ENCODE data around the gene SPAG16.

The SPAG16 gene

GRCh38 chr2:214315324-214315723, 1031.1 kb downstream of the SPAG16 start:
- no peak for DNase-seq

DNA sequence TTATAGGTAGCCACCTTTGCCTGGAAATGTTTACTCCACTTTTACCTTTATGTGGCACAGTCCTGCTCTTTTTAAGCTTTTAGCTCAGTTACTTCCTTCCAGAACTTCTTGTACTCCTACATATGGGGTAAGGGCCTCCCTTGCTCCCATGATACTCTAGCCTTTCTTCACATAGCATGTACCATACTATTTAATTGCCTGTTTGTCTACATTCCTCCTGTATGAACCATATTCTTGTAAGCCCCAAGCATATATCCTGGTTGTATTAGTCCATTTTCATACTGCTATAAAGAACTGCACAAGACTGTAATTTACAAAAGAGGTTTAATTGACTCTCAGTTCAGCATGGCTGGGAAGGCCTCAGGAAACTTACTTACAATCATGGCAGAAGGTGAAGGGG, 1035.9 kb downstream of the SPAG16 start:
- no peak for DNase-seq

DNA sequence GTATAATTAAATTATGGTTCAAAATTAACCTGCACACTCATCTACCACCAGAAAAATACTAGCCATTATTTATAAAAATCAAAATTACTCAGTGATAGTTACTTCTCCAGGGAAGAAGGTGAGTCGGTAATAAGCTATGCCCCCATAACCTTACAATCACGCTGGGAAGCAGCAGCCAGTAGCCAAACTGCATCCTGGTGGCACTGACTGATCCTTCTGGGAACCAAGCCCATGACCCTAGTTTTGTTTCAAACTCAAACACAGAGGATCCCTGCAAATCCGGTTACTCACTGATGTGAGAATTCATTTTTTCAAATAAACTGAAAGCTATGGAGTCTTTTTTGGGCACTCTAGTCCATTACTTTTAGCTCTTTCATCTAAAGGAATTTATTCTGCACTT, 1038.4 kb downstream of the SPAG16 start:
- no peak for DNase-seq

DNA sequence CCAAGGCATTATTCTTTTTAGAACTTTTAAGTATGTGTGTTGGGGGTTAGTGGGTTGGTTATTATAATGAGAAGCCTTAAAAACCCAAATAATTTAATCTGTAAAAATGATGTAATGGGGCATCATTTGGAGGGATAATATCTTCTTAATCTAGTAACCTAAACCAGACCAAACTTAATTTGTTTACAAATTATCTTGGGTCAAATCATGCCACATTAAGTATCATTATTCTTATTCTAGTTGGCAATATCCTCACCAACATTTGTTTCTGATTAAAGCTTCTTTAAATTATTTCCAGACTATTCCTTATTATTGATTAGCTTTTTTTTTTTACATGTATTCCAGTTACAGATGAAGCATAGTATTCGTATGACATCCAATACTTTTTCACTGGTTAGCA, 1041.1 kb downstream of the SPAG16 start:
- DNase-seq, result no peak

DNA sequence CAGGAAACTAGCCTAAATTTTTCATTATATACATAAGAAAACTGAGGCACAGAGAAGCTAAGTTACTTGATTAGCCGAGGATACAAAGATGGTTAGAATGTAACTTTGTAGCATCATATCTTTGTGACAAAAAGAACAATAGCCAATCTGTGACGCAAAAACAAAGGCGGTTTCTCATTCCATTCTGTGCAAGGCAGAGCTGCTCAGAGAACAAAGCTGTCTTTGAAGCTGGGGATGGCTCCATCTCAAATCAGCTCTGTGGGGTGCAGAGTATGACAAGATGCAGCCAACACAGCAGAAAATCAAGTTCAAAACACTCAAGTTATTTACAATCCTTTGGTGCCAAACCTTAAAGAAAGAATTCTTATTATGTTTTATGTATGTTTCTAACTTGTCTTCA, 1044.7 kb downstream of the SPAG16 start:
- DNase-seq, result no peak

DNA sequence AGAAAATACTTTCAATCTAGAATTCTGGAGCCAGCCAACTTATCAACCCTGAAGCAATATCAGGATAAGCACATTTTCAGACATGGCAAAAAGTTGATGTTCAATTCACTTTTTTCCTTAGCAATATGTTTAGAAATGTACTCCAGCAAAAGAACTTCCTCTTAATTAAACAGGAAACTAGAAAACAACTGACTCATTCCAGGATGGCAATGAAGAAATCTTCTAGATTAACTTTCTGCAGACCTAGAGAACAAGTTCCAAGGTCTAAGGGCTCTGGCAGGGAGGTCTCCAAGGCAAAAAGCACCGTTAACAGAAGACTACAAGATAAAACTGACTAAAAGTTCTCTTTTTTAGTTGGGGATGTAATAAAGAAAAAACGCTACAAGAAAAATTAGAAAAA, 1057.4 kb downstream of the SPAG16 start:
- peak; percentile 56 for DNase-seq

GRCh38 chr2:214358506-214358905, 1074.2 kb downstream of the SPAG16 start:
- DNase-seq, result no peak

- no peak for DNase-seq
These were observed 1076.9 kb downstream of the SPAG16 start for GRCh38 chr2:214361116-214361515.

GRCh38 chr2:214365549-214365948, 1081.3 kb downstream of the SPAG16 start:
- no peak for DNase-seq

DNA sequence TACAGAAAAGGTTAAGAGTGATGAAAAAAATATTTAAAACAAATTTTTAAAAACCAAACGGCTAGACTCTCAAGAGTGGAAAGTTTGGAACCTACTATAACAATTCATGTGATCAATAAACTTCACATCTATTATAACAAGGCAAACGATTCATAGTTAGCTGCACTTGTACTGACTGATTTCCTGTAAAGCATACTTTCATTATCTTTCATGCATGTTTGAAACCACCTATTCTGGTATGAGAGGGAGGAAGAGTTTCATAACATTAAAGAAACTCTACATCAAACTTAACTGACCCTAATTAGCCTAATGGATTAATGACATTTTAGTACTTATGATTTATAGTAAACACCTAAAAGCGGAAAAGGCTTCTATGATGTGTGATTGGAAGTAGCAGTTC, 1082.9 kb downstream of the SPAG16 start:
- no peak for DNase-seq

- DNase-seq, result no peak
These were observed 1092.5 kb downstream of the SPAG16 start for GRCh38 chr2:214376618-214377285.

- no peak for DNase-seq
These were observed 1093.0 kb downstream of the SPAG16 start for GRCh38 chr2:214377286-214377624.

DNA sequence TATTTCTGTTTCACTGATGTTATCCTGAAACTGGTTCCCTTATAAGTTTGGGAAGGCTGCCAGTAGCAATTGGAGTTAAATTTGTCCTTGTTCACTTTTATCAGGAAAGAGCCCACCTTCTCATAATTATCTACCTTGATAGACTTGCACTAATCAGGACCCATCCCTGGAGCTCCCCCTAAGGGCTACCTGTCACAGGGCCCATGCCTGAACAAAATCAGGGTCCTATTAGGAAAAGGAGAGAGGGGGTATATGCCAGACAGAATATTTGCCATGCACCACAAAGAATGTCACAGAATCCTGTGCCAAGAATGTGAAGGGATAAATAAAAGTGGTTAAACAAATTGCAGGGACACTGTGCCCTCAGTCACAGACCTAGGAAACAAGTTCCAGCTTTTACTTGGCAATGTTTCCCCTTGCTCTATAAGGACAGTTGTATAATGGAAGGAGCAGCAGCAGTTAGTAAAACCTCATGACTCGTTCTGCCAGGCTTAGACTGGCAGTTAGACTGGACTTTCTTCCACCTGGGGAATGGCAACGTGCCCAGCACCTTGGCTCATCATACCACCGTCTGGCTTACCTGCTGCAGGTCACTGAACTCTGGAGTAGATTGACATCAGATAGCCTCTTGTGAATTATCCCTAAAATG, 1094.3 kb downstream of the SPAG16 start:
- DNase-seq, result no peak

DNA sequence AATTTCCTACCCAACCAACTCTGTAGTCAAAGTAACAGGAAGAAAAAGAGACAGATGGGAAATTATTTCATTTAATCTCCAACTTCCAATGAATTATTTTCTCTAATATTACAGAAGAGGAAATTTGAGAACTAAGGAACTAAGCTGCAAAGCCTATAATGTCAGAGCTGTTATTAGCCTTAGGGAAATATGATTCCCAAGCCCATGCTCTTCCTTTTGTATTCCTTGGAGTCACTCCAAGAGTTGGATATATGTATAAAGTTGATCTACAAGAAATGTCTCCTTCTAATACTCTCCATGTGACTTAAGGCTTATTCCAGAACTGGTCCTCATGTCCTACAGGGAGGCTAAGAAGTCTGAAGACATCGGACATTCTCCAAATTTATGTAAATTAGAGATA, 1095.0 kb downstream of the SPAG16 start:
- DNase-seq, result no peak

GRCh38 chr2:214380681-214381080, 1096.4 kb downstream of the SPAG16 start:
- no peak for DNase-seq

- DNase-seq, result no peak
These were observed 1098.0 kb downstream of the SPAG16 start for GRCh38 chr2:214382229-214382628.

- no peak for DNase-seq
These were observed 1102.5 kb downstream of the SPAG16 start for GRCh38 chr2:214386720-214387119.

- DNase-seq, result no peak
These were observed 1105.1 kb downstream of the SPAG16 start for GRCh38 chr2:214389334-214389733.

- no peak for DNase-seq
These were observed 1109.5 kb downstream of the SPAG16 start for GRCh38 chr2:214393796-214394195.

GRCh38 chr2:214395040-214395439, 1110.8 kb downstream of the SPAG16 start:
- DNase-seq, result no peak

DNA sequence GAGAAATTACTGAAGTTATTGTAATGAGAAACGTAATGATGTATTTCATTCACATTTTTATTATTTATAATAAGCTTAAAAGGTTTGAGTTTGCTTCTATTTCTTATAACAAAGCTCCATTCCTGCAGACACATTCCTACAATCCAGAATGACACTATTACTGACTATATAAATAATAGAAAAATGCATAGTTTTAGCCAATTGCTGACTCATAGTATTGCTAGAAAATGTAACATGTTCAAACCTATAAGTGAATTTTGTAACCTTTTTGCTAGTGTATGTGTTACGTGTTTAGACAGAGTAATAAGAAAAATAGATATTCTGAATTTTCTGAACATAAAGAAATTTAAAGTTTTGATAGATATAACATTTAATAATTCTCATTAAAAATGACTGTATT, 1117.3 kb downstream of the SPAG16 start:
- DNase-seq, result no peak

DNA sequence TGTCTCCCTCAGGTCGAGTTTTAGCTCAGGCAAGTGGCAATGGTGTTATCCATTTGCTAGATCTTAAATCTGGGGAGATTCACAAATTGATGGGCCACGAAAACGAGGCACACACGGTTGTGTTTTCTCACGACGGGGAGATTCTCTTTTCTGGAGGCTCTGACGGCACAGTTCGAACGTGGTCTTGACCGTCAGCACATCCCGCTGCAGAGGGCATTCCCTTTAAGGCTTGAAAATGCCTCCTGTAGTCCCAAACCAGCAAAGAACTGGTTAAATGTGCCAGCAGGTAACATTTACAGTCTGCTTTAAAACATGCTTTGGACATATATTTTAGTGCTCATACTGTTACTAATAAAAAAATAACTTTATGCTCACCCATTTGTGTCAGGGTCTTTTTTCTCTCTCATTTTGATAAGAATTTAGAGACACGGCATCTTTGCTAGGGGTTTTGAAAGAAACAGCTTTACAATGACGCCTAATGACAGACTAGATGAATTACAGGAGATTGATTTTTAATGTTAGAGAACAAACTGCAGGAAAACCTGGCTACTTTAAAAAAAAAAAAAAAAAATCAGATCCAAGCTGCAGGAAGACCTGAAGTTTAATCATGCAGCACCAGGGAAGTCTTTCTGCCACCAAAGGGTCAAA, 1126.0 kb downstream of the SPAG16 start:
- no peak for DNase-seq

DNA sequence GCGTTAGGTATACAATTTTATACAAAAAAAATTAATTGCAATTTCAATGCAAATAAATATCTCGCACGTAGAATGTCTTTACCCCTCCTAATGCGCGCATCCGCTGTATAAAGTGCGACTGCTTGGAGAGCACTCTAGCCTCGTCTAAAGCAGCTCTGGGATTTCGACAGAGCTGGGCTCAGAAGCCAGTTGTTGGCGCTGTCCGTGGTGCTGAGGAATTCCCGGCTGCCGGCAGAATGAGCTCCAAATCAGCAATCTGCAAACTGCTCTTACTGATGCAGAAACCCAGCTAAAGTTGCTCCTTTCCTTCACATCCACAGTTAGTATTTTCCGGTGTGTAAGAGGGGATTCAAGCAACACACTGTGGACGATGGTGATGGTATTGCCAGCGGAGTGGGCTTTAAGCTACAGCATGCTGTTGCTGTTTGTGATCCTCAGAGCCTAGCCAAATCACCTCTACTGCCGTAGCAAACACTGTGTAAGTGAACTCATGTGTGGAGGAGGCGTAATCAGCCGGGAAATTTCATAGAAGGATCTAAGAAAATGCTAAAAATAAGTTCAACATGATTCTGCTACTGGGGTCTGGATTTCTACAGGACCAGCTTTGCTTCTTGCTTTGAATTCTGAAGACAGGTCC, 1126.8 kb downstream of the SPAG16 start, which contains the start of gene VWC2L:
TSS of gene VWC2L (plus strand) at position 137 of the 637 bp plus-strand sequence. CDS start 3,140 bp downstream, outside the sequence.
- DNase-seq, result peak; percentile 78

DNA sequence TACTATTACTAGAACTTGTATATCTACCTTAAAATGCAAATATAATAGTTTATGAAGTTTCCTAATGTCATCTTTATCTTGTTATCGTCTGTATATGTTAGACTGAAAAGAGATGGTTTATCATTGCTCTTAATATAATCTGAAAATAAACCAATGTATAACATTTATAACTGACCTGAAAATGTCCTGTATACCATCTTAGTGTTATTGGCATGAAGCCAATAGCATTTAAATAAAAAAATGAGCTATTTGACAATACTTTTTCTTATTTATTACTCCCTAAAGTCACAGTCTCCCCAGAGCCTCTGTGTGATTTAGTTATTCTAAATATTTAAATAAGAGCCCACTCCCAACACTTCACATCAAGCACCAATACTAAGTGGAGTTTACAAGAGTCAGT, 1128.4 kb downstream of the SPAG16 start:
- no peak for DNase-seq
